GM12874 (cell line): ENCODE data around the gene HMX2.
A peak's percentile ranks its signal among the peaks of the same experiment; 100 is the strongest.

Experiments used
- CTCF ChIP-seq: IDR thresholded peaks from 2 replicates; pipeline ENCODE4 v1.5.1; 2011; ENCODE audit warnings: low read depth, mild to moderate bottlenecking, control low read depth, low read length, moderate library complexity; ENCODE audit not compliant: insufficient read depth

The HMX2 gene

GRCh38 chr10:123149568-123150270 is 1.8 kb downstream of the HMX2 start:
- no peak for TF ChIP-seq CTCF

GRCh38 chr10:123150271-123150985 is 2.5 kb downstream of the HMX2 start:
- no peak for TF ChIP-seq CTCF

GRCh38 chr10:123150986-123151736 is 3.2 kb downstream of the HMX2 start:
- 0 out of 2 replicates have a peak, but pooled peaks have one; percentile 2 for TF ChIP-seq CTCF

- no peak for TF ChIP-seq CTCF
Measured at GRCh38 chr10:123151737-123152135, 3.8 kb downstream of the HMX2 start.

GRCh38 chr10:123153486-123154091 is 5.7 kb downstream of the HMX2 start:
- TF ChIP-seq CTCF = no peak

- no peak for TF ChIP-seq CTCF
Measured at GRCh38 chr10:123154092-123154710, 6.3 kb downstream of the HMX2 start, which contains the start of gene BUB3. TSS of gene BUB3 (plus strand) at chr10:123154402. CDS start at chr10:123154918, 516 bp downstream.
